OCI-LY7 (cell line): ENCODE results near the gene OTUD3.

Experiments
- EZH2phosphoT487 ChIP-seq: fragments of 200-600 bp; sonication (generic); IDR thresholded peaks from 2 replicates; pipeline ENCODE4 v1.6.1; 2018; ENCODE audit warnings: low read depth, borderline replicate concordance, mild to moderate bottlenecking, mixed run types, antibody characterized with exemption, low read length, moderate library complexity, mixed read lengths
- TF ChIP-seq, protein P1 (sequence below): fragments of 200-600 bp; sonication (generic); conservative IDR thresholded peaks from 2 replicates; pipeline ENCODE4 v1.5.1; 2014; ENCODE audit warnings: mild to moderate bottlenecking, antibody characterized with exemption, low read length, moderate library complexity, mixed read lengths

DNA sequence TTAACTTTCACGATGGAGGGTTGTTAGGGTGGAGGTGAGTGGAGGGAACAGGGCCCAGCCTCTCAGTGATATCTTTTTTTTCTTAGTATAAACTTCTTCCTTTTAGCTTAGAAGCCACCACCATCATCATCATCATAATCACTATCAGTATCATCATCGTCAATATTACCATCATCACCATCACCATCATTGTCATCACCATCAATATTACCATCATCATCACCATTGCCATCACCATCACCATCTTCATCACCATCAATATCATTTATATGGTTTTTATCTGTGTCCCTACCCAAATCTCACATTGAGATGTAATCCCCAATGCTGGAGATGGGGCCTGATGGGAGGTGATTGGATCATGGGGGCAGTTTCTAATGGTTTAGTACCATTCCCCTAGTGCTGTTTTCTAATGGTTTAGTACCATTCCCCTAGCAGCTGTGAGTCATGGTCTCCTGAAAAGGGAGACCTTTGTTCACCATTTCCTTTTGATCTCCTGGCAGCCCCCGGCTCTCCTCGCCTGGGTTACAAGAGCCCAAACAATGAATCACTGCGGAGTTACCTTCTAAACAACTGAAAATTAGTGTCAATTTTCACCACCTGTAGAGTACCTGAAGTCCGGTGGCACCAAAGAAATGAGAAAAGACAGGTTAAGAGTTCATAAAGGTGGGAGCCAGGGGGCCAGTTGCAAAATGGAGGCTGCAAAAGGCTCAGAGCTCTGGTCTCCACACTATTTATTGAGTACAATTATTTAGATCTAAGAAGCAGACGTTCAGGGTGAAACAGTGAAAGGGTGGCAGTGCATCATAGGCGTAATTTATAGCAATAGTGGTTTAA is 44.3 kb downstream of the OTUD3 start:
- no peak for TF ChIP-seq EZH2phosphoT487
- TF ChIP-seq, protein P1, sequence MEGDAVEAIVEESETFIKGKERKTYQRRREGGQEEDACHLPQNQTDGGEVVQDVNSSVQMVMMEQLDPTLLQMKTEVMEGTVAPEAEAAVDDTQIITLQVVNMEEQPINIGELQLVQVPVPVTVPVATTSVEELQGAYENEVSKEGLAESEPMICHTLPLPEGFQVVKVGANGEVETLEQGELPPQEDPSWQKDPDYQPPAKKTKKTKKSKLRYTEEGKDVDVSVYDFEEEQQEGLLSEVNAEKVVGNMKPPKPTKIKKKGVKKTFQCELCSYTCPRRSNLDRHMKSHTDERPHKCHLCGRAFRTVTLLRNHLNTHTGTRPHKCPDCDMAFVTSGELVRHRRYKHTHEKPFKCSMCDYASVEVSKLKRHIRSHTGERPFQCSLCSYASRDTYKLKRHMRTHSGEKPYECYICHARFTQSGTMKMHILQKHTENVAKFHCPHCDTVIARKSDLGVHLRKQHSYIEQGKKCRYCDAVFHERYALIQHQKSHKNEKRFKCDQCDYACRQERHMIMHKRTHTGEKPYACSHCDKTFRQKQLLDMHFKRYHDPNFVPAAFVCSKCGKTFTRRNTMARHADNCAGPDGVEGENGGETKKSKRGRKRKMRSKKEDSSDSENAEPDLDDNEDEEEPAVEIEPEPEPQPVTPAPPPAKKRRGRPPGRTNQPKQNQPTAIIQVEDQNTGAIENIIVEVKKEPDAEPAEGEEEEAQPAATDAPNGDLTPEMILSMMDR = no peak
